ENCODE data around the gene ACTRT3. TPM values are rescaled to one million over a fixed set of nuclear protein-coding genes. Genes with fewer than 3 reads are reported as not detected.
A peak's percentile ranks its signal among the peaks of the same experiment; 100 is the strongest.

The ACTRT3 gene
- total and polyA plus RNA-seq, 2 experiments from 2014 or later = 2.9 to 5.2 TPM

DNA sequence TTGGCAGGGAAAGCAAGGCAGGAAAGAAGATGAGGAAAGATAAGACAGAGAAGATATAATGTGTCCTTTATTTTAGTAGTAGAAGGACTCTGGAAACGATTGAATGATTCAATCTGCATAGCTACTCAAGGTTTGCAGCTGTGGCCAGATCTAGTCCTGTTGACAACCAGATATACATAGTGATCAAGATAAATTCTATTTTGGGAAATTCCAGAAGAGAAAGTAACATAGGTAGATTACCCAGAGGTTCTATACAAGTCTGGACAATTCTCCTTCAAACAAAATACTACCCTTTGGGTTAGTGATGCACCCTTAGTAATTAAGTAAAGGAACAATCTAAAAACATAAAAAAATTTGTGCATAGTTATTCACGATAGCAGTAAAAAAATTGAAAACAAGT is 13.9 kb downstream of the ACTRT3 start (continued):
- TF ChIP-seq, protein P1, sequence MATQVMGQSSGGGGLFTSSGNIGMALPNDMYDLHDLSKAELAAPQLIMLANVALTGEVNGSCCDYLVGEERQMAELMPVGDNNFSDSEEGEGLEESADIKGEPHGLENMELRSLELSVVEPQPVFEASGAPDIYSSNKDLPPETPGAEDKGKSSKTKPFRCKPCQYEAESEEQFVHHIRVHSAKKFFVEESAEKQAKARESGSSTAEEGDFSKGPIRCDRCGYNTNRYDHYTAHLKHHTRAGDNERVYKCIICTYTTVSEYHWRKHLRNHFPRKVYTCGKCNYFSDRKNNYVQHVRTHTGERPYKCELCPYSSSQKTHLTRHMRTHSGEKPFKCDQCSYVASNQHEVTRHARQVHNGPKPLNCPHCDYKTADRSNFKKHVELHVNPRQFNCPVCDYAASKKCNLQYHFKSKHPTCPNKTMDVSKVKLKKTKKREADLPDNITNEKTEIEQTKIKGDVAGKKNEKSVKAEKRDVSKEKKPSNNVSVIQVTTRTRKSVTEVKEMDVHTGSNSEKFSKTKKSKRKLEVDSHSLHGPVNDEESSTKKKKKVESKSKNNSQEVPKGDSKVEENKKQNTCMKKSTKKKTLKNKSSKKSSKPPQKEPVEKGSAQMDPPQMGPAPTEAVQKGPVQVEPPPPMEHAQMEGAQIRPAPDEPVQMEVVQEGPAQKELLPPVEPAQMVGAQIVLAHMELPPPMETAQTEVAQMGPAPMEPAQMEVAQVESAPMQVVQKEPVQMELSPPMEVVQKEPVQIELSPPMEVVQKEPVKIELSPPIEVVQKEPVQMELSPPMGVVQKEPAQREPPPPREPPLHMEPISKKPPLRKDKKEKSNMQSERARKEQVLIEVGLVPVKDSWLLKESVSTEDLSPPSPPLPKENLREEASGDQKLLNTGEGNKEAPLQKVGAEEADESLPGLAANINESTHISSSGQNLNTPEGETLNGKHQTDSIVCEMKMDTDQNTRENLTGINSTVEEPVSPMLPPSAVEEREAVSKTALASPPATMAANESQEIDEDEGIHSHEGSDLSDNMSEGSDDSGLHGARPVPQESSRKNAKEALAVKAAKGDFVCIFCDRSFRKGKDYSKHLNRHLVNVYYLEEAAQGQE (IDR thresholded peaks at IDR 0.05; ENCODE audit: unreplicated experiment) = no peak
- TF ChIP-seq CREB1 (CRISPR knock-in tag; IDR thresholded peaks at IDR 0.05; ENCODE audit: low read depth) = no peak
- TF ChIP-seq CTCF (conservative IDR thresholded peaks at IDR 0.05; ENCODE audit: low read depth in 2 of 2) = no peak
- TF ChIP-seq JUNB (IDR thresholded peaks at IDR 0.05; ENCODE audit: unreplicated experiment) = no peak

GRCh38 chr3:169754711-169755110 is 14.7 kb downstream of the ACTRT3 start:
- Mint-ChIP-seq H3K9me3 (no peaks in the 10 kb centered on the region), H3K36me3 (ENCODE audit: low read depth) (no peaks in the 10 kb centered on the region), H3K27me3 (ENCODE audit: insufficient read depth, low read depth, poor library complexity) (no peaks in the 10 kb centered on the region), H3K4me1 (peaks cover 4% of the 10 kb centered on the region; the same call in 2 of the 3 replicates), H3K4me3 (no peak overlapping the region), H3K27ac (no peak overlapping the region)
- no peaks in the 10 kb centered on the region for H3K9me2 ChIP-seq (ENCODE audit: insufficient read depth)
- H3K4me1 ChIP-seq (ENCODE audit: insufficient read depth) = no peaks in the 10 kb centered on the region
- peak overlapping the region; percentile 59; the same call in 1 of the 2 replicates for H2AFZ ChIP-seq
- H4K20me1 ChIP-seq (replicated peaks; ENCODE audit: insufficient read depth) = no peaks in the 10 kb centered on the region
- TF ChIP-seq CREB1 (CRISPR knock-in tag; IDR thresholded peaks at IDR 0.05; ENCODE audit: low read depth) (no peak), ETS1 (IDR thresholded peaks at IDR 0.05) (no peak), JUNB (IDR thresholded peaks at IDR 0.05; ENCODE audit: unreplicated experiment) (no peak), POLR2AphosphoS5 (IDR thresholded peaks at IDR 0.05; ENCODE audit: low read depth) (no peak), EZH2 (IDR thresholded peaks at IDR 0.05; ENCODE audit: low read depth, unreplicated experiment) (no peak)
- H3K79me2 ChIP-seq (replicated peaks; ENCODE audit: insufficient read depth) = no peaks in the 10 kb centered on the region
- ATAC-seq = no peak
- H3K36me3 ChIP-seq (ENCODE audit: insufficient read depth) = no peaks in the 10 kb centered on the region
- no peak overlapping the region for H3K4me2 ChIP-seq
- no peak overlapping the region for H3K27ac ChIP-seq (ENCODE audit: low read depth)
- no peaks in the 10 kb centered on the region for H3K27me3 ChIP-seq (ENCODE audit: insufficient read depth)
- H3K4me3 ChIP-seq = no peak overlapping the region
- no peaks in the 10 kb centered on the region for H3F3A ChIP-seq (replicated peaks; ENCODE audit: low read depth)
- DNase-seq (ENCODE audit: low spot score) = no peak

All from GM23338 (cell line).